GM19239 (cell line): ENCODE measurements around the gene OVOL3.

Source experiments
- DNase-seq: peaks from one replicate; pipeline ENCODE4 v3.0.0; 2011; ENCODE audit warnings: low spot score; ENCODE audit not compliant: insufficient read length
- FAIRE-seq: peaks from 2 replicates; lab custom pipeline; 2011; peaks lifted over from hg19 to GRCh38; lab: Jason Lieb, UNC

Gene OVOL3

GRCh38 chr19:36152352-36153091 lies 41.6 kb downstream of the OVOL3 start, which contains the start of gene COX7A1:
Gene COX7A1, minus strand, starts transcription at chr19:36152447. Its CDS starts 40 bp downstream, at chr19:36152407.
- FAIRE-seq (no peak), DNase-seq (no peak)

- DNase-seq: no peak
- FAIRE-seq: no peak
Observed at GRCh38 chr19:36153126-36153525, 42.2 kb downstream of the OVOL3 start.

- FAIRE-seq: no peak
- no peak for DNase-seq
Observed at GRCh38 chr19:36160821-36161596, 50.1 kb downstream of the OVOL3 start.
